Measurements from ENCODE around the gene ENHO. TPM values are rescaled to one million over a fixed set of nuclear protein-coding genes. Genes with fewer than 3 reads are reported as not detected.

ENHO gene
- total RNA-seq, 2 experiments from 2014 or later = not detected

GRCh38 chr9:34560599-34561214 lies 37.9 kb upstream of the ENHO start:
- CTCF ChIA-PET = no interaction called here
- H3K36me3 Mint-ChIP-seq = no peaks in the 10 kb centered on the region
- DNase-seq (no peak), ATAC-seq (no peak)
- H3K4me1 Mint-ChIP-seq = no peaks in the 10 kb centered on the region
- H3K4me3 Mint-ChIP-seq = no peak overlapping the region
- H3K27me3 Mint-ChIP-seq = peaks cover 17% of the 10 kb centered on the region
- no peaks in the 10 kb centered on the region for H3K9me3 Mint-ChIP-seq (ENCODE audit: low read depth)
- no peak overlapping the region for H3K27ac Mint-ChIP-seq

DNA sequence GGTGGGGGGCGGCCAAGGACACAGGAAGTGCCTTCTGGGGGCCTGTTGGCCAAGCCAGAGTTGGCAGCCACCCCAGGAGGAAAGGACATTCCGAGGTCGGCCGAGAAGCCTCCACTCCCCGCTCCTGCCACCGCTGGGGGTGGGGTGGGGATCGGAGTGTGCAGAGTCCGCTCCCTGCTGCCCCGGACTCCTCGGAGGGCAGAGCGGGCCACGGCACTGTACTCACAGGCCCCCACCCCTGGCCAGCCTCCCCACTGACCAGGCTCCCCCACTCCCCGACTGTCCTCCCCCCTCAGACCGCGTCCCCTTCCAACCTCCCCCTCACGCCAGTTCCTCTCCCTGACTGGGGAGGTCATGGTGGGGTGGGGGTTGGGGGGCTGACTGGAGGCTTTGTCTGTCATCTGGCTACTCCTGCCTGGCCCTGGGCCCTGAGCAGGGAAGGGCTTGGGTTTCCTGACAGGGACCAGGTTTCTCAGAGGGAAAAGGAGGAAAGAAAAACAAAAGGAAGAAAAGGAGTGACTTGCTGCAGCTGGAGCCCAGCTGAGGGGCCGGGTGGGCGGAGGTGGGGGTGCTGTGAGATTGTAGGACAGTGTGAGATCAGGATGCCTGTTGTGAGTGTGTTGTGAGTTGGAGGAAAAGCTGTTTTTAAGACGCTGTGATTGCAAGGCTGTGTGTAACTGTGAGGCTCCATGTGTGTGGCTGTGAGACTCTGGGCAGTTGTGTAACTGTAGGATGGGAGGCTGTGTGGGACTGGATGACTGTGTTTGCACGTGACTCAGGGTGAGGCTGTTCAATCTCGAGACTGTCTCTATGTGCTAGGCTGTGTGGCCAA lies 37.0 kb upstream of the ENHO start:
- H3K4me3 Mint-ChIP-seq = no peak overlapping the region
- peaks cover 17% of the 10 kb centered on the region for H3K27me3 Mint-ChIP-seq
- H3K36me3 Mint-ChIP-seq = no peaks in the 10 kb centered on the region
- no peaks in the 10 kb centered on the region for H3K9me3 Mint-ChIP-seq (ENCODE audit: low read depth)
- no peak overlapping the region for H3K27ac Mint-ChIP-seq
- CTCF ChIA-PET = no interaction called here
- no peaks in the 10 kb centered on the region for H3K4me1 Mint-ChIP-seq
- ATAC-seq (no peak), DNase-seq (no peak)

DNA sequence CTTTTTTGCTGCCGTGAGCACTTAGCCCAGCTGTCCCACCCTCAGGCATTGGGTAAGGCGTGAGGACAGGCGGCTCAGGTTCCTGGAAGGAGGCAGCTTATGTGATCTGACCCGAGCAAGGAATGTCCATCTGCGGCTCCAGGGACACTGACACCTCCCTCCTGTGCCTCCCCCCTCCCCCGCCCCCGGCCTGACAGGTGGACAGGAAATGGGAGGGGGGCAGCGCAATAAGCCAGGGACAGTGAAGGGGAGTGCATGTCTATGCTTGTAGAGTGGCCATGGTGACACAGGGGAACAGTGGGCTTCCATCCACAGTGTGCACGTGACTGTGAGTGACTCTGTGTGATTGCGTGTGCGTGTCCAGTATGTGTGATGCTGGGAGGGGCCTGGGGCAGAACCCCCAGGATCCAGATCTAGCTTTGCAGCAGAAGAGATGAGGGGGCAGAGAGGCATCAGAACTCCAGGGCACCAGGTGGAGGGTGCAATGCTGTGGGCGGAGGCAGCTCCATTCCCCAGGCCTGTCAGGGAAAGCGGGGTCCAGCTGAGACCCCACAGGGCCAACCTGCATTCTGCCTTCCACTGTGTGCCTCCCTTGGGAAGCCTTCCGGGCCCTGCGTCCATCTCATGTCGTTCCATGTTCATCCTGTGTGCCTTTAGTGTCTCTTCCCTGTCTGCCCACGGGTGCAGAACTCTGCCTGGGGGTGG lies 36.3 kb upstream of the ENHO start:
- CTCF ChIA-PET = interaction anchor here (1.1 kb wide), 1 partner anchor 54 kb away, joined by 3 read pairs; no protein-coding TSS in a partner anchor
- no peak for DNase-seq
- H3K27ac Mint-ChIP-seq = no peak overlapping the region
- H3K4me3 Mint-ChIP-seq = no peak overlapping the region
- H3K9me3 Mint-ChIP-seq (ENCODE audit: low read depth) = no peaks in the 10 kb centered on the region
- peaks cover 17% of the 10 kb centered on the region for H3K27me3 Mint-ChIP-seq
- no peak for ATAC-seq
- no peaks in the 10 kb centered on the region for H3K36me3 Mint-ChIP-seq
- H3K4me1 Mint-ChIP-seq = no peaks in the 10 kb centered on the region

DNA sequence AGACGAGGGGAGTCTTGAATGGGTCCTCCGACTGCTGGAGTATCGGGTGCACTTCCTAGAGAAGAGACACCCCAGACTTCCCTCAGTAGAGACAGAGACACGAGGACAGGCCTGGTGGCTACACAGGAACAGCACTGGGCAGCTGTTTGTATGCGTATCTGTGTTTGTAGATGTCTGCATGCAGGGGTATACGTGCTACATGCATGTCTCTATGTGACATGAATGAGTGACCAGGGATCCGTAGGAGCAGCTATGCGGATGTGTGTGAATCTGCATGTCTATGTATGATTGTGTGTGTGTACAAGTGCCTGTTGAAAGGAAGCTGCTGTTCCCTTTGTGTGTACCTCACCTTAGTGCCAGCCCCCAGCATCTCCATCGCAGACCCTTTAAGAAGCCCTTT lies 35.6 kb upstream of the ENHO start:
- ATAC-seq (no peak), DNase-seq (no peak)
- no peaks in the 10 kb centered on the region for H3K4me1 Mint-ChIP-seq
- H3K4me3 Mint-ChIP-seq = no peak overlapping the region
- CTCF ChIA-PET = interaction anchor here (1.1 kb wide), 1 partner anchor 55 kb away, joined by 3 read pairs; no protein-coding TSS in a partner anchor
- H3K27me3 Mint-ChIP-seq = peaks cover 14% of the 10 kb centered on the region
- no peaks in the 10 kb centered on the region for H3K9me3 Mint-ChIP-seq (ENCODE audit: low read depth)
- no peaks in the 10 kb centered on the region for H3K36me3 Mint-ChIP-seq
- no peak overlapping the region for H3K27ac Mint-ChIP-seq

- CTCF ChIA-PET = interaction anchor here (1.1 kb wide), 1 partner anchor 56 kb away, joined by 3 read pairs; no protein-coding TSS in a partner anchor
- no peak for ATAC-seq
- Mint-ChIP-seq H3K4me1 (no peaks in the 10 kb centered on the region), H3K36me3 (no peaks in the 10 kb centered on the region), H3K9me3 (ENCODE audit: low read depth) (no peaks in the 10 kb centered on the region), H3K27me3 (peaks cover 14% of the 10 kb centered on the region), H3K27ac (no peak overlapping the region), H3K4me3 (no peak overlapping the region)
- no peak for DNase-seq
Measured at GRCh38 chr9:34557426-34558321, 34.9 kb upstream of the ENHO start.

- Mint-ChIP-seq H3K9me3 (ENCODE audit: low read depth) (no peaks in the 10 kb centered on the region), H3K27ac (no peak overlapping the region), H3K4me1 (no peaks in the 10 kb centered on the region), H3K4me3 (no peak overlapping the region), H3K27me3 (peaks cover 14% of the 10 kb centered on the region), H3K36me3 (no peaks in the 10 kb centered on the region)
- ATAC-seq = no peak
- CTCF ChIA-PET = no interaction called here
- no peak for DNase-seq
Measured at GRCh38 chr9:34556949-34557348, 34.2 kb upstream of the ENHO start.

- Mint-ChIP-seq H3K9me3 (ENCODE audit: low read depth) (no peaks in the 10 kb centered on the region), H3K27ac (no peak overlapping the region), H3K4me1 (no peaks in the 10 kb centered on the region), H3K27me3 (peaks cover 10% of the 10 kb centered on the region), H3K36me3 (no peaks in the 10 kb centered on the region), H3K4me3 (no peak overlapping the region)
- ATAC-seq = no peak
- CTCF ChIA-PET = no interaction called here
- DNase-seq = no peak
Measured at GRCh38 chr9:34555936-34556525, 33.2 kb upstream of the ENHO start.

- DNase-seq = no peak
- no peak for ATAC-seq
- H3K27ac Mint-ChIP-seq = no peak overlapping the region
- H3K9me3 Mint-ChIP-seq (ENCODE audit: low read depth) = no peaks in the 10 kb centered on the region
- peaks cover 10% of the 10 kb centered on the region for H3K27me3 Mint-ChIP-seq
- H3K36me3 Mint-ChIP-seq = no peaks in the 10 kb centered on the region
- CTCF ChIA-PET = no interaction called here
- no peaks in the 10 kb centered on the region for H3K4me1 Mint-ChIP-seq
- no peak overlapping the region for H3K4me3 Mint-ChIP-seq
Measured at GRCh38 chr9:34555500-34555899, 32.7 kb upstream of the ENHO start.

DNA sequence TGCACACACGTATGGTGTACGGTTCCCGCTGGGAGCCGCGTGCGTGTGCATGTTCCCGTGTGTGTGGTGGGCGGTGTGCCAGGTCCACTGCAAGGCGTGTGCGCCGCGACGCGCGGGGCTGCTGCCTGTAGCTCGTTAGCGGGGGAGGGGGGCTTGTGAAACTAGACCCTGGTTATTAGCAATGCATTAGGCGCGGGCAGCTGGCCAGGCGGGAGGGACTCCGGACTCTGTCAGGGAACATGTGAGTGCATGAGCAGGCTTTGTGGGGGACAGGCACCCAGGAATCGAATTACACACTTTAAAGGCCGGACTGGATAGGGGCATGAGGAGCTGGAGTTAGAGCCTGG lies 32.2 kb upstream of the ENHO start:
- Mint-ChIP-seq H3K4me3 (no peak overlapping the region), H3K36me3 (no peaks in the 10 kb centered on the region), H3K9me3 (ENCODE audit: low read depth) (no peaks in the 10 kb centered on the region), H3K27ac (no peak overlapping the region), H3K27me3 (peaks cover 5% of the 10 kb centered on the region), H3K4me1 (no peaks in the 10 kb centered on the region)
- no peak for DNase-seq
- CTCF ChIA-PET = no interaction called here
- ATAC-seq = no peak

GRCh38 chr9:34554211-34555001 lies 31.6 kb upstream of the ENHO start:
- Mint-ChIP-seq H3K27me3 (peaks cover 3% of the 10 kb centered on the region), H3K4me3 (no peak overlapping the region), H3K4me1 (no peaks in the 10 kb centered on the region), H3K9me3 (ENCODE audit: low read depth) (no peaks in the 10 kb centered on the region), H3K36me3 (no peaks in the 10 kb centered on the region), H3K27ac (no peak overlapping the region)
- ATAC-seq (no peak), DNase-seq (no peak)
- CTCF ChIA-PET = no interaction called here

- CTCF ChIA-PET = no interaction called here
- no peaks in the 10 kb centered on the region for H3K27me3 Mint-ChIP-seq
- H3K9me3 Mint-ChIP-seq (ENCODE audit: low read depth) = no peaks in the 10 kb centered on the region
- no peaks in the 10 kb centered on the region for H3K36me3 Mint-ChIP-seq
- ATAC-seq = no peak
- no peak for DNase-seq
- H3K4me3 Mint-ChIP-seq = no peak overlapping the region
- H3K27ac Mint-ChIP-seq = no peak overlapping the region
- H3K4me1 Mint-ChIP-seq = no peaks in the 10 kb centered on the region
Measured at GRCh38 chr9:34553511-34554021, 30.8 kb upstream of the ENHO start.

DNA sequence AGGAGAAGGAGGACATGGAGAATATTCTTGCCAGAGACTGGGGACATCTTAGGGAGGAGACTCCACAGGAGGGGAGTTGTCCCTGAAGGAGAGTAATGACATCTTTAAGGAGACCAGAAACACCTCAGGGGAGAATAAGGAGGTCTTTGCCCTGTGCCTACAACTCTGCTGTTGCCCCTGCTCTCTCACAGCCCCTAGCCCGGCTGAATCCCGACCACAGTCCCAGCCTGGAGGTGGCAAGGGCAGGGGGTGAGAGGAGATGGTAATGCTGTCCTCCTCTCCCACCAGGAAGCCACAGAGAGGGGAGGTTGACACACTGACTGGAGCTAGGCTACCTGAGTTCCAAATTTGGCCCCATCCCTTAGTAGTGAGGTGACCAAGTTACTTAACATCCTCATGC lies 30.2 kb upstream of the ENHO start:
- H3K4me1 Mint-ChIP-seq = no peaks in the 10 kb centered on the region
- ATAC-seq = no peak
- no peaks in the 10 kb centered on the region for H3K36me3 Mint-ChIP-seq
- H3K27me3 Mint-ChIP-seq = peaks cover 5% of the 10 kb centered on the region
- no peak for DNase-seq
- no peaks in the 10 kb centered on the region for H3K9me3 Mint-ChIP-seq (ENCODE audit: low read depth)
- no peak overlapping the region for H3K4me3 Mint-ChIP-seq
- CTCF ChIA-PET = no interaction called here
- H3K27ac Mint-ChIP-seq = no peak overlapping the region
